GM13977 (cell line): ENCODE measurements around the gene DUSP1.

Source experiments
- DNase-seq: peaks from one replicate; pipeline ENCODE4 v3.0.0; 2012; ENCODE audit warnings: low spot score
- in situ Hi-C: fragments of 300-500 bp; cut with MboI; formaldehyde crosslinking; loops from one replicate; pipeline ENCODE4 v1.12.0; 2022; ENCODE audit warnings: low sequenced_read_pairs, low pct_unique_long_range_greater_than_20kb, mixed read lengths, inconsistent platforms; ENCODE audit not compliant: unreplicated experiment
- TF ChIP-seq, protein P1 (sequence below): IDR thresholded peaks from 2 replicates; pipeline ENCODE4 v1.5.1; 2012; ENCODE audit warnings: mild to moderate bottlenecking, control low read depth; ENCODE audit not compliant: insufficient read depth; ENCODE audit errors: extremely low read depth, missing control alignments

Gene DUSP1, protein sequence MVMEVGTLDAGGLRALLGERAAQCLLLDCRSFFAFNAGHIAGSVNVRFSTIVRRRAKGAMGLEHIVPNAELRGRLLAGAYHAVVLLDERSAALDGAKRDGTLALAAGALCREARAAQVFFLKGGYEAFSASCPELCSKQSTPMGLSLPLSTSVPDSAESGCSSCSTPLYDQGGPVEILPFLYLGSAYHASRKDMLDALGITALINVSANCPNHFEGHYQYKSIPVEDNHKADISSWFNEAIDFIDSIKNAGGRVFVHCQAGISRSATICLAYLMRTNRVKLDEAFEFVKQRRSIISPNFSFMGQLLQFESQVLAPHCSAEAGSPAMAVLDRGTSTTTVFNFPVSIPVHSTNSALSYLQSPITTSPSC

DNA sequence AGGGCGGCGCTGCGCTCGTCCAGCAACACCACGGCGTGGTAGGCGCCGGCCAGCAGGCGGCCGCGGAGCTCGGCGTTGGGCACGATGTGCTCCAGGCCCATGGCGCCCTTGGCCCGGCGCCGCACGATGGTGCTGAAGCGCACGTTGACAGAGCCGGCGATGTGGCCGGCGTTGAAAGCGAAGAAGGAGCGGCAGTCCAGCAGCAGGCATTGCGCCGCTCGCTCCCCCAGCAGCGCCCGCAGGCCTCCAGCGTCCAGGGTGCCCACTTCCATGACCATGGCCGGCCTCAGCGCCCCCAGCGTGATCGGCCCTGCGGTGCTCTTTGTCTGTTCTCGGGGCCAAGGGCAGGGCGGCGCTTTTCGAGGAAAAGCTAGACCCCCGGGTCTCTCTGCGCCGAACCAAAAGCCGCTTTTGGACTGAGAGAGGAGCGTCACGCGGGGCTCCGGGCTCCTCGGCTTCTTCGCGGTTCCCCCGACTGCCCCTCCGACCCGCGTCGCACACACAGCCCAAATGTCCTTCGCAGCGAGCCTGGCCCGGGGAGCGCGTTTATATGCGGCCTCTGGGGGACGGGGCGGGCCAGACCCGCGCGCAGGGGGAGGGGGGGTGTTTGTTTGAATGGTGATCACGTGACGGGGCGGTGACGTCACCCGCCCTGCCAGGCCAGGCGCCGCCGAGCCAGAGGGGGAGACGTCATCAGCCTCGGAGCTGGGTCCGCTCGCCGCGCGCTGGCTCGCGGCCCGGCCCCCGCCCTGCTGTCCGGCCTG lies at the start of gene DUSP1:
Gene DUSP1 (minus strand): TSS at position 521 of the 764 bp plus-strand sequence. CDS start 243 bp downstream, at position 278.
- in situ Hi-C loops: no loop called here
- TF ChIP-seq, protein P1, sequence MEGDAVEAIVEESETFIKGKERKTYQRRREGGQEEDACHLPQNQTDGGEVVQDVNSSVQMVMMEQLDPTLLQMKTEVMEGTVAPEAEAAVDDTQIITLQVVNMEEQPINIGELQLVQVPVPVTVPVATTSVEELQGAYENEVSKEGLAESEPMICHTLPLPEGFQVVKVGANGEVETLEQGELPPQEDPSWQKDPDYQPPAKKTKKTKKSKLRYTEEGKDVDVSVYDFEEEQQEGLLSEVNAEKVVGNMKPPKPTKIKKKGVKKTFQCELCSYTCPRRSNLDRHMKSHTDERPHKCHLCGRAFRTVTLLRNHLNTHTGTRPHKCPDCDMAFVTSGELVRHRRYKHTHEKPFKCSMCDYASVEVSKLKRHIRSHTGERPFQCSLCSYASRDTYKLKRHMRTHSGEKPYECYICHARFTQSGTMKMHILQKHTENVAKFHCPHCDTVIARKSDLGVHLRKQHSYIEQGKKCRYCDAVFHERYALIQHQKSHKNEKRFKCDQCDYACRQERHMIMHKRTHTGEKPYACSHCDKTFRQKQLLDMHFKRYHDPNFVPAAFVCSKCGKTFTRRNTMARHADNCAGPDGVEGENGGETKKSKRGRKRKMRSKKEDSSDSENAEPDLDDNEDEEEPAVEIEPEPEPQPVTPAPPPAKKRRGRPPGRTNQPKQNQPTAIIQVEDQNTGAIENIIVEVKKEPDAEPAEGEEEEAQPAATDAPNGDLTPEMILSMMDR: peak; percentile 65
- DNase-seq: peak; percentile 99

DNA sequence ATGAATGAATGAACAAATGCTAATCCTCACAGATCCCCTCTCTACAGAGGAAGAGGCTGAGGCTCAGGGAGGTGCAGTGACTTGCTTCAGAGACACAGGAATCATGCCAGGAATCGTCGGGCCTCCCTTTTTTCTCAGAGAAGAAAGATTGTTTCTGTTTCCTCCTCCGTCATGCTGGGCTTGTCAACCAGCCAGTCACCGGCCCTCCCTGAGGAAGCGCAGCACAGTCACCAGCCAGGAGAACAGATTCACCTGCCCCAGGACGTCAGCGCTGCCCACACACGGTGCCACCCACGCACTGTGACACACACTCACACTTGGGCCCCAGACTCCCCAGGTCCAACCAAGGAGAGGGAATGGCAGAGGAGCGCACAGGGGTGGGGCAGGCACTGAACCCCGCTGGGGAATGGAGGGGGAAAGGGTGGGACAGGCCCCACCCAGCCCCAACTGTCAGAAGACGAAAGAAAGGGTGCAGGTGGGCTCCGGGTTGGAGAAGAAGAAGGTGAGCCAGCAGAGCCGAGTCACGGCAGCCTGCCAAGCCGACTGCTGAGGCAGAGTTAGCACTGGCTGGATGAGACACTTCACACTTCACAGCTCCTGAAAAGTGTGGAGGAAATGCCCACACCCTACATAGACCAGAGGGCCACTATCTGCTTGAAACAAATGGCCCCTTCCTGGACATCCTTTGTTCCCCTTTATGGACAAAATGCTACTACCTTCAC lies 49.2 kb upstream of the DUSP1 start:
- in situ Hi-C loops: no loop called here
- DNase-seq: no peak
- TF ChIP-seq, protein P1: no peak

DNA sequence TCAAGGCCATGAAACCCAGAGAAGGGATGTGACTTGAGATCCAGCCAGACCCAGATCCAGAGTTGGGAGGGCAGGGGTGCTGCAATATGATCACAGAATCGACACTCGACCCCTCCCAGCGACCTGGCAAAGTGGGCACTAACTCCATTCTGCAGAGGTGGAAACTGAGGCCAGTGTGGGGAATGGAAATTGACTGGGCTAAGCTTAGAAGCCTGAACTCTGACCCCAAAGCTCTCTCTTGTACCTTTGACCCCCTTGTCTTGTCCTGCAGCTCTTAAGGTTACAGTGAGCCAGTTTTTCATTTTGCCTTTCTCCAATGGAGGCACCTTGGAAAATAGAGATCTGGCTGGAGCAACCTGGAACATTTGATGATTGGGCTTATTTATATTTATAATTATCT lies 48.6 kb upstream of the DUSP1 start:
- in situ Hi-C loops: no loop called here
- no peak for DNase-seq
- TF ChIP-seq, protein P1: no peak

DNA sequence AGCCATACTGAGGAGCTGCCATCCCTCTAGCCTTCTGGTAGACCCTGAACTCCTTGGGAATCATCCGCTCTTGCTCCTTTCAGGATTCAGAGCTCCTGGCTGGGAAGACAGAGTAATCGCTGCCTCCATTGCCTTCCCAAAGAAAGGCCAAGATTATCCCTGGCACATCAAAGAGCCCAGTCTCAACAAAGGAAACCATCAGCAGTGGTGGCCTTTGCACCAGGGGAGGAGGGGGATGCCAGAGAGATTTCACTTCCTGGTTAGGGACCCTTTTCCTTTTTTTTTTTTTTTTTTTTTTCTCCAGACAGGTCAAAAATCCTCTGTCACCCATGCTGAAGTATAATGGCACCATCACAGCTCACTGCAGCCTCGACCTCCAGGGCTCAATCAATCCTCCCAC lies 47.1 kb upstream of the DUSP1 start:
- TF ChIP-seq, protein P1: no peak
- in situ Hi-C loops: no loop called here
- no peak for DNase-seq

DNA sequence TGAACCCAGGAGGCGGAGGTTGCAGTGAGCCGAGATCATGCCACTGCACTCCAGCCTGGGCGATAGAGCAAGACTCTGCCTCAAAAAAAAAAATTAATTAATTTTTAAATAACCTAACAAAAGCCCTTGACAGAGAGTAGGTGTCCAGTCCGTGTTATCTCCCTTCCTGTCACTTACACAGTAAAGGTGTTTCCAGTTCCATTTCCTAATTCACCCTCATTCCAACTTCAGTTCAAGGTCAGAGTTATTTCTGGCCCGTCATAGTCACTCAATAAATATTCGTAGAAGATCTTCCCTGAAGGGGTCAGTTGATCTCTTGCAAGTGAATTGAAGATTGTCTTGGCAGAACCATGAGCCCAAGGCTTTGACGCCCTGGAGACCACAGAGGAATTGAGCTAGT lies 46.7 kb upstream of the DUSP1 start:
- TF ChIP-seq, protein P1: no peak
- DNase-seq: no peak
- in situ Hi-C loops: no loop called here

DNA sequence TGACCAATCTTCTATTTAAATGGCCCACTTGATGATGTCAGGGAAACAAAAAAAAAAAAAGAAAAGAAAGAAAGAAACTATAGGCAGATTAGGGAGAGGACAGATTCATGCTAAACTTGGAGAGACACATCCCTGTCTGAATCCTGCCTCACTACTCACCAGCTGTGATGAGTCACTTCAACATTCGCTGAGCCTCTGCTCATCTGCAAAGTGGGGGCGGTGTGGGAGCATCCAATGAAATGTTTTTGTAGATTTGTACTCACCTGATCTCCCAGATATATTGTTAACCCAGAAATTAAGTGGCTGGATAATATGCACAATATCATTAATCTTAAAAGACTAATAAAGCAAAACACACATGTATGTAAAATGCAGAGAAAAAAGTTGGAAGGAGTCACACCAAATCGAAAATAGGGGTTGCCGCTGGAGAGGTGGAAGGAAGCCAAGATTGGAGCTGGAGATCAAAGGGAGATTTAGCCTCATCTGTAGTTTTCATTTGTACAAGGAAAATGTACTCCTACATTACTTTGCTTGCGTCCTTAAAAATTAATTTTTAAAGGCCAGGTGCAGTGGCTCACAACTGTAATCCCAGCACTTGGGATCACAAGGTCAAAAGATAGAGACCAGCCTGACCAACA lies 46.0 kb upstream of the DUSP1 start:
- no peak for DNase-seq
- TF ChIP-seq, protein P1: no peak
- in situ Hi-C loops: no loop called here
